ENCODE measurements around the gene GPAM.
A peak's percentile ranks its signal among the peaks of the same experiment; 100 is the strongest.
"Not testable (repeated sequence)": the region's sequence is repeated elsewhere in the genome, so short reads cannot be mapped to it uniquely, and the experiment has no call there.

Gene GPAM

GRCh38 chr10:112115781-112116385 lies 67.7 kb downstream of the GPAM start:
- TF ChIP-seq CTCF (IDR thresholded peaks at IDR 0.05; ENCODE audit: borderline replicate concordance, control extremely low read depth, extremely low read depth, insufficient read depth, missing control alignments), result peak; percentile 73
- DNase-seq (ENCODE audit: low spot score), result peak; percentile 64

GRCh38 chr10:112109779-112110178 lies 73.8 kb downstream of the GPAM start:
- in situ Hi-C loops (cut with MboI; ENCODE audit: low sequenced_read_pairs, unreplicated experiment); DNase-seq (ENCODE audit: low spot score): not testable (repeated sequence)

More at GRCh38 chr10:112115781-112116385, 67.7 kb downstream of the GPAM start:
- in situ Hi-C loops (cut with MboI; ENCODE audit: low sequenced_read_pairs, unreplicated experiment), result no loop called here
